Tibial nerve (tissue), 4 donors: ENCODE data around the gene ANKFN1.

Source experiments
- CTCF ChIP-seq, 5 experiments: fragments of 200-600 bp in 3 of 5; fragments of 450-650 bp in 2 of 5; sonication (generic) in 3 of 5; IDR thresholded peaks; one replicate each; pipeline ENCODE4 v1.5.1; 2016 to 2019; ENCODE audit warnings: antibody characterized with exemption in 5 of 5, mild to moderate bottlenecking in 3 of 5, moderate library complexity in 2 of 5
- EP300 ChIP-seq, 2 donors: sonication (generic); formaldehyde crosslinking; IDR thresholded peaks; one replicate each; pipeline ENCODE4 v1.6.1; 2017; ENCODE audit warnings: antibody characterized with exemption in 2 of 2, mild to moderate bottlenecking in 1 of 2
- POLR2A ChIP-seq, 2 donors: fragments of 450-650 bp; IDR thresholded peaks; one replicate each; pipeline ENCODE4 v1.6.1; 2017; ENCODE audit warnings: antibody characterized with exemption in 2 of 2, mild to moderate bottlenecking in 2 of 2, moderate library complexity in 2 of 2

DNA sequence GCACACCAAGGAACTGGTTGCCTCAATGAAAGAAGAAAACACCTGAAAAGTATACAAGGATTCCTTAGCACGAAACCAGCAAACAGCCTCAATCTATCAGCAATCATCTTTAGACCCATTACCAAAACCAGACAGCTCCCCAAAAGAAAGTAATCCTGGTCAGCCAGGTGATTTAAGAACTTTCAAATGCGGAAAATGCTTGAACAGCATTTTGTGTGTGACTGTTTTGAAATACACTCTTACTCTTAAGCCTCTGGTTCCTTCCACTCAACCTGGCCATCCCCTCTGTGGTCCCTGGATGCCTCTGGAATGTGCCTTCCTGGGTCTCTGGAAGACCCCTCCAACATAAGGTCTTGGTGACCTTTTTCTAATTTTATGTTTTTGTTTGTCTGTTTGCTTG lies 369.8 kb downstream of the ANKFN1 start:
- TF ChIP-seq CTCF (IDR thresholded peaks at IDR 0.05) (no peak), POLR2A (IDR thresholded peaks at IDR 0.05) (no peak), EP300 (IDR thresholded peaks at IDR 0.05) (no peak)
